NB4 (cell line): ENCODE results near the gene CTDSPL.

Source experiments
- POLR2A ChIP-seq: IDR thresholded peaks from 2 replicates; pipeline ENCODE4 v1.6.1; 2011; ENCODE audit warnings: mild to moderate bottlenecking; ENCODE audit not compliant: insufficient read length; ENCODE audit errors: extremely low read depth
- TF ChIP-seq, protein P1 (sequence below): IDR thresholded peaks from one replicate; pipeline ENCODE4 v1.5.1; 2012; ENCODE audit warnings: low read depth, low read length

DNA sequence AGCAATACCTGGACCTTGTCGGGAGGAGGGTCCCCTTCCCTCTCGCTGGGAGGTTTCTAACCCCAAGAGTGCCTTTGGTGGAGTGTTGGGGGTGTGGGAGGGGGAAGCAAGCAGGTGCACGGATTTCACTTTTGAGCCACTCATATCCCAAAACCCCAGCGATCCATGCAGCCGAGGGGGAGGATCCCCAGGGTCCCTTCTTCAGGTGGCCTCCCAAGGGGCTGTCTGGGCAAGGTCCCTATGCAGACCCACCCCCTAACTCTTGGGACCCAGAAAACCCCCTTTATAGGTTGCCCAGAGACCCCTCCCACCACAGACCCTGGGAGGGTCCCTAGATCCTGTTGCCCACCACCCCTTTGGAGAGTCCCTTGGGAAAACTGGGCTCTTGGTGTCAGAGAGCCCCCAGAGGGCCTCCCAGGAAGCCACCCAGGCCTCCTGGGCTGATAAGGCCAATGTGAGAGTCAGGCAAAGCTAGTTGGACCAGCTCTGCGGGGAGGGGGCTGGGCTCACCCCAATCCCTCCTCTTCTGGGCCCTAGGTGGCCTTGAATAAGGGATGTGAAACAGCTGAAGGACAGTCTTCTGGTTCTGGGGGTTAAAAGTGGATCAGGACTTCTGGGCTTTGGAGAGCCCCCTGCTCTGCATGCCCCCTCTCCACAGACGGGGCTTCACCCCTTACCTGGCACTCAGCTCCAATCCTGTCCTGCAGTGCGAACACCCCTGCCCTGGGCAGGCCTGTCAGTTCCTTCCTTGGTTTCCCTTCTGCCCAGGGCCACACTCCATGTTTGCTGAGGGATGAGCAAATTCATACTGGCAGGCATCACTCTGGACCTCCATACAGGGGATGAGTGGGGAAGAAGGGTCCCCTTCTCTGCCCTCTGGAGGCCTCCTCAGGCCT, 168.7 kb downstream of the CTDSPL start:
- TF ChIP-seq, protein P1, sequence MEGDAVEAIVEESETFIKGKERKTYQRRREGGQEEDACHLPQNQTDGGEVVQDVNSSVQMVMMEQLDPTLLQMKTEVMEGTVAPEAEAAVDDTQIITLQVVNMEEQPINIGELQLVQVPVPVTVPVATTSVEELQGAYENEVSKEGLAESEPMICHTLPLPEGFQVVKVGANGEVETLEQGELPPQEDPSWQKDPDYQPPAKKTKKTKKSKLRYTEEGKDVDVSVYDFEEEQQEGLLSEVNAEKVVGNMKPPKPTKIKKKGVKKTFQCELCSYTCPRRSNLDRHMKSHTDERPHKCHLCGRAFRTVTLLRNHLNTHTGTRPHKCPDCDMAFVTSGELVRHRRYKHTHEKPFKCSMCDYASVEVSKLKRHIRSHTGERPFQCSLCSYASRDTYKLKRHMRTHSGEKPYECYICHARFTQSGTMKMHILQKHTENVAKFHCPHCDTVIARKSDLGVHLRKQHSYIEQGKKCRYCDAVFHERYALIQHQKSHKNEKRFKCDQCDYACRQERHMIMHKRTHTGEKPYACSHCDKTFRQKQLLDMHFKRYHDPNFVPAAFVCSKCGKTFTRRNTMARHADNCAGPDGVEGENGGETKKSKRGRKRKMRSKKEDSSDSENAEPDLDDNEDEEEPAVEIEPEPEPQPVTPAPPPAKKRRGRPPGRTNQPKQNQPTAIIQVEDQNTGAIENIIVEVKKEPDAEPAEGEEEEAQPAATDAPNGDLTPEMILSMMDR = no peak
- no peak for TF ChIP-seq POLR2A
